SKM-1 (cell line): Measurements from ENCODE around the gene HAVCR1.
"Not testable (repeated sequence)": the region's sequence is repeated elsewhere in the genome, so short reads cannot be mapped to it uniquely, and the experiment has no call there.

Experiments
- DNase-seq: peaks from one replicate; lab custom pipeline; 2025; ENCODE audit not compliant: unreplicated experiment; lab: John Stamatoyannopoulos, UW

Gene HAVCR1

DNA sequence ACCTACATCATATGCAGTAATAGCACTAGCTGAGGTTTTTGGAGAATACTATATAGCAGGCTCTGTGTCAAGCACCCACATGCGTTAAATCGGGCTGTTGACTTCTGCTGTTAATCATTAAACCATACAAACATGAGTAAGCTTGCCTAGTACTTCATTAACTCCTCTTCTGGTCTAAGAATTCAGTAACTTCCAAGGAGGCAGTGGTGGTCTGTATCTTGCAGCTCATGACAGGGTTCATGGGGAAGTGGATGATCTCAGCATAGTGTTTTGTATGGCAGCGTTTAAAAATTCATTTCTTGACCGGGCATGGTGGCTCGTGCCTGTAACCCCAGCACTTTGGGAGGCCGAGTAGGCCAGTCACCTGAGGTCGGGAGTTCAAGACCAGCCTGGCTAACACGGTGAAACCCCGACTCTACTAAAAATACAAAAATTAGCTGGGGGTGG, at the start of gene HAVCR1:
Gene HAVCR1, minus strand, starts transcription at position 24 of the 447 bp plus-strand sequence. CDS start 1,173 bp downstream, outside the sequence.
- DNase-seq, result no peak

DNA sequence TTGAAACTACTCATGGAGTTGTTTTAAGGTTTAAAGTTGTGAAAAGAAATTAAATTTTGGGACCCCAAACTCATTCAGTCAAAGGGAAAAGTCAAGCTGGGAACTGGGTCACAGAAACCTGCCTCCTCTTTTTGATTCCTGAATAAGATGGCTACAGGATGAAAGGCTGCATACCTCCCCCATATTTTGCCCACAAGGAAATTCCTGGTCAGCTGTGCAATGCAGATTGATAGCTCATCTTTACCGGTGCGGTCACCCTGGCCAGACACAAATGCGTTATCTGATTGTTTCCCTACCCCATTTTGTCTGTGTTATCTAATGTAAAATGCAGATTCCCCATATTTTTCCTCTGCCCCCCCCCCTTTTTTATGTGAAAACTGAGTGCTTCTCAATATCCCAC, 48.6 kb upstream of the HAVCR1 start:
- DNase-seq, result no peak

DNA sequence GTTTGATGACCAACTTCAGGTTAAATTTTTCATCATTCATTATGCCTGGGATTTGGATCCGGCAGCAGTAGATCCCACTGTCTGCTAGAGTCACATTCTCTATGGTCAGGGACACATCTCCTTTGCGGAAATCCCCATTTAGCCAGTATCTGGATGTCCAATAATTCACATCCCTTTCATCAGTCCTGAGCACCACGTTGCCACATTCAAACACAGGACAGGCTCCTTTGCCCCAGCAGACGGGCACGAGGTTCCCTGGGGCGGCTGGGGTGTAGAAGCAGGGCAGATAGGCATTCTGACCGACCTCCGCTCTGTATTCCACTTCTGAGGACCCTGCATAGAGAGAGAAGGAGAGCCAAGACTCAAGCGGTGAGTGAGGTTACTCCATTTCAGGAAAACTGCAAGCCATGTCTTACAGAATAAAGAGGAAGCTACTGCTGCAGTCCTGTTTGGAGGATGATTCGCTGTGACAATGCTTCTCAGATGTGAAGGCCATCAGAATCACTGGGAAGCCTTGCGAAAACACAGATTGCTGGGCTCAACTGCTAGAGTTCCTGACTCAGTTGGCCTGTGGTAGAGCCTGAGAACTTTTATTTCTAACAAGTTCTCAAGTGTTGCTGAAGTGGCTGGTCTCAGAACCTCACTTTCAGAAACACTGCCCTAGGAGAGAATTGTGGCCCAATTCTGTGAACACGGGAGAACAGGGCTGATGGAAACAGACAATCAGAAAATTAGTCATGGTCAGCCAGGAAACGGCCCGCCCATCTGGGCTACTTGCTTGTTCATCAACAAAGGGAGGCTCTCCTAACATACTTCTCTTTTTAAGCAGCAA, 47.9 kb upstream of the HAVCR1 start:
- DNase-seq, result peak; percentile 49

DNA sequence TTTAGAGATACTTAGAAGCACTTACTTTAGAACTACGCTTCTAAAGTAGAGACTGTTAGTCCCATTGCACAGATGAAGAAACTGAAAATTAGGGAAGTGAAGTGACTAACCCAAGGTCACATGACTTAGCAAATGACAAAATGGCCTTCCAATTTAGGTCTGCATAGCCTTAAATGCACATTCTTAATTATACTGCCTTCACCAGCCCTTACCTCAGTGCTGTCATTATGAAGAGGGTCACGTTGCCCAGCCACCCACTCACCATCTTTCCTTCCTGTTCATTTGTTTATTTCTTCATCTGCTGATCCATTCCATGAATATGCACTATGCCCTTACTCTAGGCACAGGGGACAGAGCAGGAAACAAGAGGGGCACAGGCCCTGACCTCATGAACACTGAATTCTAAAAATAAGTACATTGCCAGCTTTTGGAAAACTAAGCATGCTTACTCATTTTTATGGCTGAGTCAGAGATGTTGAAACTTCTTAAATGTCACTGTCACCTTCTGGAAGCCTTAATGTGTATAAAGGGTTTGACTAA, 41.3 kb upstream of the HAVCR1 start:
- DNase-seq, result peak; percentile 81

DNA sequence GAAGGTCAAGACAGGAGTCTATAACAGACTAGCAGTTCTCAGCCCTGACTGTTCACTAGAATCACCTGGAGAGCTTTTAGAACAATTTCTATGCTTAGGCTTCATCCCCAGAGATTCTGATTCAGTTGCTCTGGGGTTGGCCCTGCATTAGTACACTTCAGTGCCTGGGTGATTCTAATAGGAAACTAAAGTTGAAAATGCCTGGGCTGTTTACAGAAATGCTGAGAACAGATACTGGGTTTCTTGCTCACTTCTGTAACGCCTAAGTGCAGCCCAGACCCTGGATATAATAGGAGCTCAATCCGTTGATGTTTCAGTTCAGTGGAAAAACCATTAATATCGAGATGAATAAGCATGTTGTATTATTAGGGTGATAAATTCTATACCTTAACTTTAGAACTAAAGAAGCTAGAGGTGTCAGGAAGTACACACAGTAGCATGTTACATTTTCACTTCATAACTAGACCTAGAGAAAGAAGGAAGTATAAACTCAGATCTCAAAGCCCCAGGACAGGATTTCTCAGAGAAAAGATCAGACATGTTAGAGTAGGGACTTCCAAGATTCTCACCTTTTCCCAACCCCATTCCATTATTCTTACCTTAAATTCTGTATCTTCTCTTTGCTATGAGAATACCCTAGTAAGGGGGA, 29.6 kb upstream of the HAVCR1 start:
- DNase-seq, result no peak

DNA sequence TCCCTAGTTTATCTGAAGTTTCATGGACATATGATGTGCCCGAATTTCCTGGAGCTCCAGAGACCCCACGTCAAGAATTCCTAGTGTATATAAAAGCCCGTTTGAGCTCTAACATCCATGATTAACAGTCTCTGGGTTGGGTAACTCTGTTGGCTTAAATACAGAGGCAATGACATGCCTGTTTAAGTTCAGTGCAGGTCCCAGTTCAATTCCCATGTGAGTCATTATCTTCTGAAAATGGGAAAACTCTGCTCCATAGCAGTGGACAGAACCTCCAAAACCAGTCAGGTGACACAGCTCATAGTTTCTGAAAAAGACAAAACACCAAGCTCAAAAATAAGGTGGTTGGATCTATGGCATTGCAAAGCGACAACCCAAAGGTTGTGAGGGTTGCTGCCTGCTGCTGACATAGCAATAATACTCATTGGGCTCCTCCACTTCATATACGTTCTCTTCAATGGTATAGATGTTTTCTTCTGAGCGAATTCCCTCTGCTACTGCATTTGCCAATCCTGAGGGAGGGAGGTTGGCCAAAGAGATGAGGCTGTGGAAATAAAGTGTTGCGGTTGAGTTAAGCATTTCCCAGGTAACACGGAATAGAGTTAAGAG, 27.9 kb upstream of the HAVCR1 start:
- no peak for DNase-seq

DNA sequence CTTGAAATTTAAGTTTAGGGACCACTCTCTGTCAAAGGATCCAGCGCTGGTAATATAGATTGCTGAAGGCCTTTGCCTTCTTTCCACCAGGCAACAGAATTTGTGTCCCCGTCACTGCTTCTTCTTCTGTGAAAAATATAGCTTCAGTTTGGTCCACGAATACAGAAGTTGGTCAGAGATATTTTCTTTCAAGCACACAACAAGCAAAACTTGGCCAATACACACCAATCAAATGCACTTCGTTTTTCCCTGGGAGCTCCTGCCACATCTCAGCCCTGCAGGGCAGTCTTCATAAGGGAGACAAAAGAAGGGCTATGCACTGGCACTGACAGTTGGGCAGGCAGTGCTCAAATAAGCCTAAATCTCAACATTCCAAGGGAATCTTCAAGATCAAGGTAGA, 27.0 kb upstream of the HAVCR1 start:
- no peak for DNase-seq

DNA sequence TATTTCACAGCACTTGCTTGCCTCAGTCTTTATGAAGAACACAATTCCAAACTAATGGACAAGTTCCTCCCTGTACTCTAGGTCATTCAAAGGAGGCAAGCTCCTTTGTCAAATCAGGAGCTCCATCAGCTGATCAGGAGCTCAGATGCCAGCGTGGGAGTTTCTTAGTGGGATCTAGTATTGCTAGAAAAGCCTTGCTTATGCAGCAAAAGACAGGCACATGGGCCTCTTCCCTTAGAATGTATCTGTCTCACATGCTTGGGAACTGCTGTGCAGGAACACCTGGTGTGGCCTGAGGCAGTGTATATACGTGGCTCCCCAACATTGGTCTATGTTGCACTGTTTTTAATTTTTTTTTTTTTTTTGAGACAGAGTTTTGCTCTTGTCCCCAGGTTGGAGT, 21.4 kb upstream of the HAVCR1 start:
- DNase-seq, result no peak

DNA sequence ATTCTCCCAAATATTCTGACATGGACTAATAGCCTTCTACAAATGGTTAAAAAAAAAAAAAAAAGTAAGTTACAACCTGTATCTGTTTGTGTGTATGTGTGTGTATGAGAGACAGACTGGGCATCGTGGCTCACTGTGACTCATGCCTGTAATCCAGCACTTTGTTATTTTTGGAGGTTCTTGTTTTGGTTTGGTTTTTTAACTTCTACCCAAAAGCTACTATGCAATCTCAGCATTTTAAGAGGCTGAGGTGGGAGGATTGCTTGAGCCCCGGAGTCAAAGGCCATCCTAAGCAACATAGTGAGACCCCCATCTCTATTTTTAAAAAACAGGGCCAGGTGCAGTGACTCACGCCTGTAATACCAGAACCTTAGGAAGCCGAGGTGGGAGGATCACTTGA, 17.6 kb upstream of the HAVCR1 start:
- no peak for DNase-seq

DNA sequence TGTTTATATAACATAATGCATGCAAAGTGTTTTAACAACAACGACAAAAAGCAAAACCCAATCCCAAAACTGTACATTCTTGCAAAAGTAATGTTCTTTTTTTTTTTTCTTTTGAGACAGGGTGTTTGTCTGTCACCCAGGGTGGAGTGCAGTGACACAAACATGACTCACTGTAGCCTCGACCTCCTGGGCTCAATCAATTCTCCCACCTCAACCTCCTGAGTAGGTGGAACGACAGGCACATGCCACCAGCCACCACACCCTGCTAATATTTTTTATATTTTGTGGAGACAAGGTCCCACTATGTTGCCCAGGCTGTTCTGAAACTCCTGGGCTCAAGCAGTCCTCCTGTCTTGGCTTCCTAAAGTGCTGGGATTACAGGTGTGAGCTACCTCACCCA, 13.6 kb upstream of the HAVCR1 start:
- DNase-seq, result no peak

DNA sequence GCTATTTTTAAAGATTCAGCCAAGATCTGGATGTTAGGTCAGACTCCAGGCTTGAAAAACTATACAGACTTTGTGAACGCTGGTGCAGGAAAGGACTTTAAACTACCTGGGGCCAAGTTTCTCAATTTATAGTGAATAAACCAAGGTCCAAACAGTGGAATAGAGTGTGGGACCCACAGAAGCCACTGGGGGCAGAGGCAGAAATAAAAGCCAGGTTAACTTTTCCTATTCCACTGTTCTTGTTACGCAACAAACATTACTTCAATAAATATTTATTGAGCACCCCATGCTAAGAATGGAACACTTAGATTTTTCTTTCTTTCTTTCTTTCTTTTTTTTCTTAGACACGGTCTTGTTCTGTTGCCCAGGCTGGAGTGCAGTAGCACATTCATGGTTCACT, 11.0 kb upstream of the HAVCR1 start:
- DNase-seq, result no peak

DNA sequence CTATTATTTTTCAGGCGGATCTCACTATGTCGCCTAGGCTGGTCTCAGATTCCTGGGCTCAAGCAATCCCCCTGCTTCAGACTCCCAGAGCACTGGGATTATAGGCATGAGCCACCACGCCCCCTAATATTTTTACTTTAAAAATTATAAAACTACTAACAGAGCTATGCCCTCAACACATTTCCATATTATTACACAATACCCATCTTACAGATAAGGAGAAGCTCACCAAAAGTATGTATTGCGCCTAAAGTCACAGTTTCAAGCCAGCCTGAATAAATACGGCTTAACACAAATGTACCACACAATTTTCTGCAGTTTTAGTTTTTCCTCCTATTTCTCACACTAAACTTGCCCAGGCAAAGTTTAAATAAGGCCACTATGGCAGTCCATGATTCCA, 9.9 kb upstream of the HAVCR1 start:
- DNase-seq, result no peak

DNA sequence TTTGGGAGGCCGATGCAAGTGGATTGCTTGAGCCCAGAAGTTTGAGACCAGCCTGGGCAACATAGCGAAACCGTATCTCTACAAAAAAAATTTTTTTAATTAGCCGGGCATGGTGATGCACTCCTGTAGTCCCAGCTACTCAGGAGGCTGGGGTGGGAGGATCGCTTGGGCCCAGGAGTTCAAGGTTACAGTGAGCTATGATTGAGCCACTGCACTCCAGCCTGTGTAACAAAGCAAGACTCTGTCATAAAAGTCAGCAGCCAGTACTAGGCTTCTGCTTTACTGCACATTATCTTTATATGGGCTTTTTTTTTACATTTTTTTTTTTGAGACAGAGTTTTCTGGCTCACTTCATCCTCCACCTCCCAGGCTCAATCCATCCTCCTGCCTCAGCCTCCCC, 9.4 kb upstream of the HAVCR1 start:
- no peak for DNase-seq

DNA sequence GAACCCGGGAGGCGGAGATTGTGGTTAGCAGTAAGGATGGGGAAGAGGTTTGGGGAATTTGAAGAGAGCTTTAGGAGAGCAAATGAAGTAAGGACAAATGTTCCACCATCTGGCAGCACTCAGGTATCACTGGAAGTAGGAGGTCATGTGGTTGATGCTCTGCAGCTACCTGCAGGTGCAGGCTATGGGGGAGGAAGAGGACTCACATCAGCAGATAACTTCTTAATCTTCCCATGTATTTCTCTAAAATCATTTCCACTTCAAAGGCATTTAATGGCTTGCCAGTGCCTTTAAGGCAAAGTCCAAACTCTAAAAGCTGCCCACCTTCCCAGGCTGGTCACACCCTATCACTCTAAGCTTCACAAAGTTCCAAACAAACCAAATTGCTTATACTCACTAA, 8.1 kb upstream of the HAVCR1 start:
- no peak for DNase-seq

DNA sequence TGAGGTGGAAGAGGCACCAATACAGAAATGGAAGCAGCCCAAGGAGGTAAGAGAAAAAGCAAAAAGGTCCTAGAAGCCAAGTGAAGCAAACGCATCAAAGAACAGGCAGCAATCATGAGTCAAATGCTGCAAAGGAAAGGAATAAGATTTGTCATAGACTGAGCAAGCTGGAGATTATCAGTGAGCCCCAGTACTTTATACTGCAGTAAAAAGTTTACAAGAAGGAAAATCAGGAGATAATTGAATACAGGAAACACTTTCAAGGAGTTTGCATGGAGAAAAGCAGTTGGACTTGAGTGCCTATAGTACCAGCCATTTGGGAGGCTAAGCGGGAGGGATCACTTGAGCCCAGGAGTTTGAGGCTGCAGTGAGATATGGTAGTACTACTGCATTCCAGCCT, 7.2 kb upstream of the HAVCR1 start:
- DNase-seq, result no peak

DNA sequence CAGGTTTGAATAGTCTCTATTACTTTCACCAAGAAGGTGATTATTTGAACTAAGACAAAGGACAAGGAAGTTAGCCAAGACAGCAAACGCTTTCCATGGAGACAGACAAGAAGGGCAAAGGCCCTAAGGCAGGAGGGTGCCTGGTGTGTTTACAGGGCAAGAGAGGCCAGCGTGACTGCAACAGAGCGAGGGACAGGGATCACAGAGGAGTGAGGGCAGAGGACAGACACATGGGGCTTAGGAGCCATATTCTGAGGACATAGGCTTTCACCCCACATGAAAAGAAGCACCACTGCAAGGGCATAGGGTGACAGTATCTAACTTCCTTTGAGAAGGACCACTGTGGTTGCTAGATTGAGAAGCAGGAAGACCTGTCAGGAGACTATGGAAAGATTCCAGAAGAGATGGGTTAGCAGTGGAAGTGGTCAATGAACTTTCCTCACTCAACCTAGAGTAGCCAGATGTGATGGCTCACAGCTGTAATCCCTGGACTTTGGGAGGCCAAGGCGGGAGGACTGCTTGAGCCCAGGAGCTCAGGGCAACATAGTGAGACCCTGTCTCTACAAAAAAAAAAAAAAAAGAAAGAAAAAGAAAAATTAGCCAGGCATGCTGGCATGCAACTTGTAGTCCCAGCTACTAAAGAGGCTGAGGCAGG, 5.0 kb upstream of the HAVCR1 start:
- no peak for DNase-seq

DNA sequence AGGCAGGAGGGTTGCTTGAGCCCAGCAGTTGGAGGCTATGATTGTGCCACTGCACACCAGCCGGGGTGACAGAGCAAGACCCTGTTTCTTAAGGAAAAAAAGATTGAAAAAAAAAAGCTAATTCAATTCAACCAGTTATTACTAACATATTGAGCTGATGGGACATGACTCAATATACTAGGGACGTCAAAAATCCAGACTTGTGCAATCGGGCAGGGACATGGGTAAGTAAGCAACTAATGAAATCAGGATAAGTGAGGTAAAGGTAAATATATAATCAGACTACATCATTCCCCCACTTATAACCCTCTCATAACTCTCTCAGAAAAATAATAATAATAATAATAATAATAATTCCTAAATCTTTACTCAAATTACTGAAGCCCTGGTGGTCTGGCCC, 975 bp upstream of the HAVCR1 start:
- no peak for DNase-seq

DNA sequence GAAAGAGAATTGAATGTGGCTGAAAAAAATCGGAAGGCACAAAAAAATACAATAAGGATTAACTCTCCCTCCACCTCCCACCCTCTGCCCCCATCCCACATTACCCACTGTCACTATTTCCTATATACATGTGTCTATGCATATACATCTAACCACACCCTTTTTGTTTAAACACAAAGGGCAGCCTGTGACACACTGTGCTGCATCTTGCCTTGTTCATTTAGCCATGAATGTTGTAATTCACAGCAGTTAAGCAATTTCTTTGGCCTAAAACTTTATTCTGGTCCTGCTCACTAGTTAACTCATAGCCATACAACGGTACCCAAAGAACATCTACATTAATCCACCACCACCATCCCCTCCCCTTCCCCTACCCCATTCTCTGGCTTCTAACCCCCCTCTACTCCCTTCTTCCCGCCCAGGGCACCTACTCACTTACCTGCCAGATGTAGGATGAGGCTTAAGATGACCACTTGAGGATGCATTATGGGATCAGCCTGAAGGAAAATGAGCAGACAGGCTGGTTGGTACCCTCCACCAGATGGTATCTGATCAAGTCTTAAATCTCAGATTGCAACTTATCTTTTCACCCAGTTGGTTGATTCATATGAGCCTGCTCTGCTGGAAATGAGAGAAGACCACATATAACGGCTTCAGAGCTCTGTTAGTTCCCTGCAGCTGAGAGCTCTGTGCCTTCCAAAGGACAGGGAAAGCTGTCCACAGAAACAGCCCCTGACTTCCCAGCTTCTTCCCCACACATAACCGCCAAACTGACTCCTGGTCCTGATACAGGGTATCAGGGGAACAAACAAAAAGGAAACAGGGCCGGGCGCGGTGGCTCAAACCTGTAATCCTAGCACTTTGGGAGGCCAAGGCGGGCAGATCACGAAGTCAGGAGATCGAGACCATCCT, 1.2 kb downstream of the HAVCR1 start:
- DNase-seq, result no peak

DNA sequence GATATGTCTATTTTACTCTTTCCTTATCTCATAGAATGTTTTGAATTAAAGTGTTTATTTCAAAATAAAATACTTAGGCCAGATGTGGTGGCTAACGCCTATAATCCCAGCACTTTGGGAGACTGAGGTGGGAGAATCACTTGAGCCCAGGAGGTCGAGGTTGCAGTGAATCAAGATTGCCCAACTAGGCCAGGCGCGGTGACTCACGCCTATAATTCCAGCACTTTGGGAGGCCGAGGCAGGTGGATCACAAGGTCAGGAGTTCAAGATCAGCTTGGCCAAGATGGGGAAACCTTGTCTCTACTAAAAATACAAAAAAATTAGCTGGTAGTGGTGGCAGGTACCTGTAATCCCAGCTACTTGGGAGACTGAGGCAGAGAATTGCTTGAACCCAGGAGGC, 2.1 kb downstream of the HAVCR1 start:
- DNase-seq, result not testable (repeated sequence)

DNA sequence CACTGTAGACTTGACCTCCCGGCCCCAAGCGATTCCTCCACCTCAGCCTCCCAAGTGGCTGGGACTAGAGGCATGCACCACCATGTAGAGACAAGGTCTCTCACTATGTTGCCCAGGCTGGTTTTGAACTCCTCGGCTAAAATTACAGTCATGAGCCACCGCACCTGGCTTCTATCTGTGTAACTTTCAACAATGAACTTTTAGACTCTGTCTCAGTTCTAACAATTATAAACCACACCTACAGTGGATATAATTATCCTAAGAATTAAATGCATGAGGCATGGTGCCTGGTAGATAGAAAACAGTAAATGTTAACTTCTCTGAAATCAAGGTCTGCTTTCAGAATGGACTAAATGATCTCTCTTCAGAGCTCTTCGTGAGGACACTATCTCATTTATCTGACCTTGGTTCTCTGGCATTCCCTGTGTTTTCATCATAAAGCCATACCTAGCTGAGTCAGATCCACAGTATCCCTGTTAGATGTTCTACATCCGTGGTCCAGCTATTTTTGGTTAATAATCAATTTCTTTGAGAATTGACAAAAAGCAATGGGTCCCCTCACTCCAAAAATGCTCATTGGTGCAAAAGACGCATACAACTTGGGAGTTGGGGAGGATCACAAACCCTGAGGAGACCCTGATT, 7.2 kb downstream of the HAVCR1 start:
- DNase-seq, result no peak
